ENCODE data around the gene HOXC11. TPM values are rescaled to one million over a fixed set of nuclear protein-coding genes. Genes with fewer than 3 reads are reported as not detected.

Gene HOXC11
- total RNA-seq, 1 experiment from 2014 or later = 2.4 TPM

- no TSS peak for BruUV-seq (replicated peaks)
- Histone ChIP-seq H4K20me1 (ENCODE audit: insufficient read depth) (no peaks in the 10 kb centered on the region), H3K9me3 (ENCODE audit: insufficient read depth, low read depth) (no peaks in the 10 kb centered on the region), H3K9me2 (ENCODE audit: insufficient read depth) (no peaks in the 10 kb centered on the region), H3K27me3 (ENCODE audit: insufficient read depth, low read depth) (no peaks in the 10 kb centered on the region), H3F3A (ENCODE audit: insufficient read depth, low read depth) (no peaks in the 10 kb centered on the region), H3K4me1 (replicated peaks; ENCODE audit: insufficient read depth) (no peaks in the 10 kb centered on the region; the same call in 1 of the 2 replicates), H3K79me2 (ENCODE audit: low read depth) (no peaks in the 10 kb centered on the region), H3K36me3 (ENCODE audit: low read depth) (no peaks in the 10 kb centered on the region), H2AFZ (no peak overlapping the region), H3K27ac (no peak overlapping the region), H3K4me3 (no peak overlapping the region), H3K4me2 (no peak overlapping the region)
- ChIA-PET POLR2A (ENCODE audit: unreplicated experiment) (no interaction called here), CTCF (no interaction called here)
- no peak for DNase-seq
- no peak for TF ChIP-seq CTCF (conservative IDR thresholded peaks at IDR 0.05)
- no peak for TF ChIP-seq EZH2 (IDR thresholded peaks at IDR 0.05; ENCODE audit: low read depth)
- intact Hi-C loops (cut with micrococcal nuclease; ENCODE audit: unreplicated experiment) = no loop called here
Observed at GRCh38 chr12:54012631-54013409, 39.9 kb downstream of the HOXC11 start.

GRCh38 chr12:54014377-54015017, 41.6 kb downstream of the HOXC11 start:
- Histone ChIP-seq H4K20me1 (ENCODE audit: insufficient read depth) (no peaks in the 10 kb centered on the region), H3K79me2 (ENCODE audit: low read depth) (no peaks in the 10 kb centered on the region), H3K4me2 (no peak overlapping the region), H3K27me3 (ENCODE audit: insufficient read depth, low read depth) (no peaks in the 10 kb centered on the region), H3K27ac (no peak overlapping the region), H3K9me2 (ENCODE audit: insufficient read depth) (no peaks in the 10 kb centered on the region), H3K9me3 (ENCODE audit: insufficient read depth, low read depth) (no peaks in the 10 kb centered on the region), H3K36me3 (ENCODE audit: low read depth) (no peaks in the 10 kb centered on the region), H3K4me1 (replicated peaks; ENCODE audit: insufficient read depth) (no peaks in the 10 kb centered on the region; the same call in 1 of the 2 replicates), H3K4me3 (no peak overlapping the region), H2AFZ (no peak overlapping the region), H3F3A (ENCODE audit: insufficient read depth, low read depth) (no peaks in the 10 kb centered on the region)
- no TSS peak for BruUV-seq (replicated peaks)
- intact Hi-C loops (cut with micrococcal nuclease; ENCODE audit: unreplicated experiment) = no loop called here
- CTCF ChIA-PET = no interaction called here
- no peak for TF ChIP-seq EZH2 (IDR thresholded peaks at IDR 0.05; ENCODE audit: low read depth)
- TF ChIP-seq CTCF (conservative IDR thresholded peaks at IDR 0.05) = no peak
- POLR2A ChIA-PET (ENCODE audit: unreplicated experiment) = no interaction called here
- DNase-seq = no peak

- Histone ChIP-seq H3K4me3 (no peak overlapping the region), H3K27me3 (ENCODE audit: insufficient read depth, low read depth) (no peaks in the 10 kb centered on the region), H2AFZ (no peak overlapping the region), H3K4me2 (no peak overlapping the region), H3K4me1 (replicated peaks; ENCODE audit: insufficient read depth) (no peaks in the 10 kb centered on the region; the same call in 1 of the 2 replicates), H3K79me2 (ENCODE audit: low read depth) (no peaks in the 10 kb centered on the region), H3F3A (ENCODE audit: insufficient read depth, low read depth) (no peaks in the 10 kb centered on the region), H4K20me1 (ENCODE audit: insufficient read depth) (no peaks in the 10 kb centered on the region), H3K9me3 (ENCODE audit: insufficient read depth, low read depth) (no peaks in the 10 kb centered on the region), H3K27ac (no peak overlapping the region), H3K9me2 (ENCODE audit: insufficient read depth) (no peaks in the 10 kb centered on the region), H3K36me3 (ENCODE audit: low read depth) (no peaks in the 10 kb centered on the region)
- DNase-seq = no peak
- ChIA-PET POLR2A (ENCODE audit: unreplicated experiment) (interaction anchor here (0.6 kb wide), 1 partner anchor 265 kb away, joined by 5 read pairs; the partner anchor contains the start of gene HNRNPA1), CTCF (interaction anchor here (0.6 kb wide), 1 partner anchor 264 kb away, joined by 6 read pairs; the partner anchor contains the start of gene CISTR)
- TF ChIP-seq CTCF (conservative IDR thresholded peaks at IDR 0.05) = no peak
- TF ChIP-seq EZH2 (IDR thresholded peaks at IDR 0.05; ENCODE audit: low read depth) = no peak
- no TSS peak for BruUV-seq (replicated peaks)
- intact Hi-C loops (cut with micrococcal nuclease; ENCODE audit: unreplicated experiment) = no loop called here
Observed at GRCh38 chr12:54015018-54015931, 42.3 kb downstream of the HOXC11 start.
